Globus pallidus (tissue), 1 donor: ENCODE data around the gene UQCRQ.
A peak's percentile ranks its signal among the peaks of the same experiment; 100 is the strongest.

ENCODE experiments used
- DNase-seq: peaks from one replicate; pipeline ENCODE4 v3.0.0-alpha.2; 2015; ENCODE audit warnings: low spot score

UQCRQ gene

GRCh38 chr5:132871459-132872284 is 5.2 kb downstream of the UQCRQ start:
- DNase-seq, result no peak

- no peak for DNase-seq
These were observed 6.3 kb downstream of the UQCRQ start for GRCh38 chr5:132872788-132873118.

GRCh38 chr5:132873119-132873929 is 6.9 kb downstream of the UQCRQ start, which contains the start of gene LEAP2:
TSS of gene LEAP2 (plus strand) at chr5:132873668. CDS start at chr5:132873695, 27 bp downstream.
- no peak for DNase-seq

GRCh38 chr5:132873930-132874271 is 7.5 kb downstream of the UQCRQ start:
- DNase-seq, result no peak

GRCh38 chr5:132876020-132876759 is 9.7 kb downstream of the UQCRQ start:
- DNase-seq, result no peak

- DNase-seq, result peak; percentile 61
These were observed 11.0 kb downstream of the UQCRQ start for GRCh38 chr5:132877466-132877865.

- no peak for DNase-seq
These were observed 11.5 kb downstream of the UQCRQ start for GRCh38 chr5:132877938-132878337.

- DNase-seq, result peak; percentile 83
These were observed 16.9 kb downstream of the UQCRQ start for GRCh38 chr5:132883261-132883834.

GRCh38 chr5:132884548-132884947 is 18.1 kb downstream of the UQCRQ start:
- no peak for DNase-seq

- no peak for DNase-seq
These were observed 19.8 kb downstream of the UQCRQ start for GRCh38 chr5:132886064-132886823.

GRCh38 chr5:132887283-132887682 is 20.8 kb downstream of the UQCRQ start:
- DNase-seq, result no peak

- DNase-seq, result no peak
These were observed 23.1 kb downstream of the UQCRQ start for GRCh38 chr5:132889501-132889900.

- DNase-seq, result no peak
These were observed 24.4 kb downstream of the UQCRQ start for GRCh38 chr5:132890817-132891216.

GRCh38 chr5:132895719-132896305 is 29.4 kb downstream of the UQCRQ start:
- no peak for DNase-seq

GRCh38 chr5:132896685-132897084 is 30.2 kb downstream of the UQCRQ start:
- DNase-seq, result no peak

- no peak for DNase-seq
These were observed 31.7 kb downstream of the UQCRQ start for GRCh38 chr5:132898094-132898493.

- DNase-seq, result no peak
These were observed 34.6 kb downstream of the UQCRQ start for GRCh38 chr5:132901036-132901435.

GRCh38 chr5:132901730-132902129 is 35.3 kb downstream of the UQCRQ start:
- no peak for DNase-seq

GRCh38 chr5:132905938-132906337 is 39.5 kb downstream of the UQCRQ start:
- DNase-seq, result no peak

- DNase-seq, result no peak
These were observed 40.7 kb downstream of the UQCRQ start for GRCh38 chr5:132907161-132907560.

- no peak for DNase-seq
These were observed 43.3 kb downstream of the UQCRQ start for GRCh38 chr5:132909702-132910101.
